ENCODE measurements around the gene RELN.

RELN gene

DNA sequence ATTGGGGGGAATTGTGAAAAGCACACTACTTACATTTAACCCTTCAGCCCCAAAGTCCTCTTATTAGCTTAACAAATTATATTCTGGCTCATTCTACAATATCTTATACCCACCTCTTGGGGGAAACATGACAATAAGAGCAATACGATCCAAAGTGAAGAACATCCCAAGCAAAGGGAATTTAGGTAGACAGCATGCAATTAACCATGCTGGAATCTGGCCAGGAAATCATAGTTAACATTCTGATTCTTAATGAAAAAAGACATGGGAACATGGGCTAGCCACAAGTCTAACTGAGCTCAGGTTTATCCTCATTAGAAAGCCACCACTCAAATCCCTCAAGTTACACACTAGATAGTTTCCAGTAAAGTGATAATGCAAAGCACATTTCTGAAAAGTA, 301.5 kb downstream of the RELN start:
- H3K36me3 Mint-ChIP-seq: no peaks in the 10 kb centered on the region

DNA sequence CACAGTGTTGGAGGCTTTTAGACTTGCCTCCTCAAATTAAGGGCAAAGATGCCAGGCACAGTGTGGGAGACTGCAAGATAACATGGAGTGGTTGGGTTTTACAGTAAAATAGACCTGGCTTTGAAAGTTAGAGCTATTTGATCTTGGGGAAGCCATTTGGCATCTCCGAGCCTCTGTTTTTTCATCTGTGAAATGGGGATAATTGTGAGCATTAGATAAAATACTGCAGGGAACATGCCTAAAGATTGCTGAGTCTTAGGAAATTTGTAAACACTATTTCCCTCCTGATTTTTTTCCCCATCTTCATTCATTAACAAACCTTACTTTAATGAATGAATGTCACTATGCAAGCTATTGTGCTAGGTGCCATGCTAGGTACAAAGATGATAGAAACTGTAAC, 302.2 kb downstream of the RELN start:
- Mint-ChIP-seq H3K27me3 (peaks cover 3% of the 10 kb centered on the region), H3K27ac (no peak overlapping the region), H3K9me3 (ENCODE audit: low read depth) (no peaks in the 10 kb centered on the region), H3K4me3 (no peak overlapping the region), H3K4me1 (ENCODE audit: low read depth) (no peaks in the 10 kb centered on the region), H3K36me3 (no peaks in the 10 kb centered on the region)

More for the DNA sequence above, 301.5 kb downstream of the RELN start:
- Mint-ChIP-seq H3K9me3 (ENCODE audit: low read depth) (no peaks in the 10 kb centered on the region), H3K4me3 (no peak overlapping the region), H3K27ac (no peak overlapping the region), H3K27me3 (peaks cover 3% of the 10 kb centered on the region), H3K4me1 (ENCODE audit: low read depth) (no peaks in the 10 kb centered on the region)

- no peaks in the 10 kb centered on the region for H3K4me1 Mint-ChIP-seq (ENCODE audit: low read depth)
- H3K4me3 Mint-ChIP-seq: no peak overlapping the region
- H3K27ac Mint-ChIP-seq: no peak overlapping the region
- no peaks in the 10 kb centered on the region for H3K36me3 Mint-ChIP-seq
- H3K9me3 Mint-ChIP-seq (ENCODE audit: low read depth): no peaks in the 10 kb centered on the region
- H3K27me3 Mint-ChIP-seq: peaks cover 3% of the 10 kb centered on the region
These were observed 302.7 kb downstream of the RELN start for GRCh38 chr7:103686763-103687162.

- Mint-ChIP-seq H3K27me3 (peaks cover 3% of the 10 kb centered on the region), H3K4me3 (no peak overlapping the region), H3K27ac (no peak overlapping the region), H3K4me1 (ENCODE audit: low read depth) (no peaks in the 10 kb centered on the region), H3K9me3 (ENCODE audit: low read depth) (no peaks in the 10 kb centered on the region), H3K36me3 (no peaks in the 10 kb centered on the region)
These were observed 303.4 kb downstream of the RELN start for GRCh38 chr7:103686064-103686463.

DNA sequence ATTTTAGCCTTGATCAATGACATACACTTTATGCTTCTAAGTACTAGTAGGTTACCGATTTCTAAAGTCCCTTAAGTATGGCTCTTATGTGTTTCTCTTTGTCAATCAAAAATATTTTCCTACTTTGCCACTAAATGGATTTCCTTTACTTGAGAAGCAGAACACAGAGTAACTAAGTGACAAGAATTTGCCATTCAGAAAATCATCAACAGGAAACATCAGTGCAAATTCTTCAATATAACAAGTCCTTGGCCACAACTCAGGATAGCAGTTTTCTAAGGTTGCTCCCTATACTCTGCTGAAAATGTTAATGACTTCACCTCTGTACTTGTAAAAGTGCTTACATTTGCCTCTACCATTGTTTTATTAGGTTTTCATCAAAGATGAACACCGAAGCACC, 303.8 kb downstream of the RELN start:
- Mint-ChIP-seq H3K27me3 (peaks cover 5% of the 10 kb centered on the region), H3K36me3 (no peaks in the 10 kb centered on the region), H3K9me3 (ENCODE audit: low read depth) (no peaks in the 10 kb centered on the region), H3K4me1 (ENCODE audit: low read depth) (no peaks in the 10 kb centered on the region), H3K4me3 (no peak overlapping the region), H3K27ac (no peak overlapping the region)

DNA sequence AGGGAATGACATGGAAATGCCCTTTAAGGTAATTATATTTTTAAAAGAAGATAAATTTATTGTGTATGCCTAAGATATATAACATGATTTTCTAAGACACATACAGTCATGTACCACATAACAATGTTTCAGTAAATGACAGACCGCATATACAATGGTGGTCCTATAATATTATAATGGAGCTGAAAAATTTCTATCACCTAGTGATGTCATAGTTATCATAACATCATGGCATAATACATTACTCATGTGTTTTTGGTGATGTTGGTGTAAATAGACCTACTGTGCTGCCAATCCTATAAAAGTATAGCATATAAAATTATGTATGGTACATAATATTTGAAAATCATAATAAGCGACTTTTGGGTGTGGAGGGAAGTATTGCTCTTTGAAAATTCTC, 306.1 kb downstream of the RELN start:
- no peak overlapping the region for H3K4me3 Mint-ChIP-seq
- H3K27ac Mint-ChIP-seq: no peak overlapping the region
- no peaks in the 10 kb centered on the region for H3K9me3 Mint-ChIP-seq (ENCODE audit: low read depth)
- peaks cover 5% of the 10 kb centered on the region for H3K27me3 Mint-ChIP-seq
- H3K4me1 Mint-ChIP-seq (ENCODE audit: low read depth): no peaks in the 10 kb centered on the region
- H3K36me3 Mint-ChIP-seq: no peaks in the 10 kb centered on the region

GRCh38 chr7:103680161-103681144, 309.0 kb downstream of the RELN start:
- no peak overlapping the region for H3K27ac Mint-ChIP-seq
- no peak overlapping the region for H3K4me3 Mint-ChIP-seq
- H3K27me3 Mint-ChIP-seq: peaks cover 2% of the 10 kb centered on the region
- no peaks in the 10 kb centered on the region for H3K4me1 Mint-ChIP-seq (ENCODE audit: low read depth)
- H3K9me3 Mint-ChIP-seq (ENCODE audit: low read depth): peaks cover 3% of the 10 kb centered on the region
- no peaks in the 10 kb centered on the region for H3K36me3 Mint-ChIP-seq

DNA sequence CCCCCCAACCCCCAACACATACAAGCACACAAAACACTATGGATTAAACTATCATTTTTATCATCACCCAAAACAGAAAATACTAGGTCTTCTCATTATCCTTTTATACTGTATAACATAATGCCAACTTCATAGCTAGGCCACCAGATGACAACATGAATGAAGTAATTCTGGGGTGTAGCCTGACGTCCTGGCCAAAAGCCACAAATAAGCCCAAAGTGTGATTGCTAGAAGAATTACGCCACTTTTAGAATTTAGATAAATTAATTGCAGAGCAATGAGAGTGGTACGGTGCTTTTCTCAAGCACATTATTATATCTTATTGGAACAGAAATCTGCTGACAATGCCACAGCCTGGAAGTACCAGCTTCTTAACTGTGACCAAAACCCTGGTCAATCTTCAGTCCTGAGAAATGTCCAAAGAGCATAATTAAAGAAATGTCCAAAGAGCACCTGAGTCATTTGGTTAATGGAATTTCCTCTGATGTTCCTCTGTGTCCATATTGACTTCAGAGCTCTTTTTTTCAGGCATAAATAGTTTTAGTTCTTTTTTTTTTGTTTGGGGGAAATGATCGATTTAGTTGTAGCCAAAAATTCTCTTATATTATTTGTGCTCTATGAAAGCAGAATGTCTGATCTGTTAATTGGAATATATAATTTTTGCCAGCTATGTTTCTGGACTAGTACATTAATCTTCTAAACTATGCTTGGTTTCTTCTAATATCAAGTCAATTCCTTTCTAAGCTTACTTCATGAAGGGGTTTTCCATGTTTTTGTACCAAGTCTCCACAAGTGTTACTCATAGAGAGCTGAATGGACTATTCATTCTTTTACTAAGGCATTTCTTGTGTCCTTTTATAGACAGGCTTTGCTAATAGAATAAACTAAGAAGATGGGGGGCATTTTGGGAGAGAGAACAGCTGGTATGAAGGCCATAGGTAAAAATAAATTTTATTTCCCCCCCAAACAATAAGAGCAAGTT, 310.0 kb downstream of the RELN start:
- Mint-ChIP-seq H3K27me3 (peaks cover 6% of the 10 kb centered on the region), H3K4me3 (no peak overlapping the region), H3K27ac (no peak overlapping the region), H3K4me1 (ENCODE audit: low read depth) (no peaks in the 10 kb centered on the region), H3K36me3 (no peaks in the 10 kb centered on the region), H3K9me3 (ENCODE audit: low read depth) (peaks cover 3% of the 10 kb centered on the region)

DNA sequence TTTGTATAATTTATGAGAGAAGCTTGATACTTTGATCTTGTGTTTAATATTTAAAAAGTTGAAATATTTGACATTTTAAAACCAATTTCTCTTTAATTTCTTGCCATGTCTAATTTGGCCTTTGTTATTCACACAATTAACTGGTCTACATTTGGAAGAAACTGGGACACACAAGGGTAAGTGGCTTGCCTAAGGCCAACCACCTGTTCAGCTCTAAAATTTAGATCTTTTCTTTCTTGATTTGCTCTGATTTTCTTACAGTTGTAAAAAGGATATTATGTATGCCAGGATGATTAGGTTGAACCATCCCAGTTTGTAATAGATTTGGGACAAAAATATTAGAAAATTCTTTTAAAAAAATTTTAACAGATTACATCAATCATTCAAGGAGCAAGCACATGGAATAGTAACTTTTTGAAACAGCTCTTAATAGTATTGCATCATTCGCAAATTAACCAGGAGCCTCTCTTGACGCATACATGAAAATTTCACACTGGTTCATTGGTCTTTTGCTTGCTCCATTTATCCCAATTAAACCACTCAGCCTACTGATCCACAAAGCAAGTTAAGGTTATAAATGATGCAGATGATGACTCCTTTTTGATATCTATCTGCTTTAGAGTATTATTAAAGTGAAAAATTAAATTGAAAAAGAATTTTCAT, 321.0 kb downstream of the RELN start:
- Mint-ChIP-seq H3K36me3 (no peaks in the 10 kb centered on the region), H3K4me1 (ENCODE audit: low read depth) (no peaks in the 10 kb centered on the region), H3K9me3 (ENCODE audit: low read depth) (no peaks in the 10 kb centered on the region), H3K27me3 (peaks cover 3% of the 10 kb centered on the region), H3K27ac (no peak overlapping the region), H3K4me3 (no peak overlapping the region)

- Mint-ChIP-seq H3K9me3 (ENCODE audit: low read depth) (no peaks in the 10 kb centered on the region), H3K4me1 (ENCODE audit: low read depth) (no peaks in the 10 kb centered on the region), H3K27me3 (peaks cover 2% of the 10 kb centered on the region), H3K4me3 (no peak overlapping the region), H3K36me3 (no peaks in the 10 kb centered on the region), H3K27ac (no peak overlapping the region)
These were observed 323.1 kb downstream of the RELN start for GRCh38 chr7:103666326-103666725.

GRCh38 chr7:103664577-103664976, 324.9 kb downstream of the RELN start:
- H3K27me3 Mint-ChIP-seq: no peaks in the 10 kb centered on the region

DNA sequence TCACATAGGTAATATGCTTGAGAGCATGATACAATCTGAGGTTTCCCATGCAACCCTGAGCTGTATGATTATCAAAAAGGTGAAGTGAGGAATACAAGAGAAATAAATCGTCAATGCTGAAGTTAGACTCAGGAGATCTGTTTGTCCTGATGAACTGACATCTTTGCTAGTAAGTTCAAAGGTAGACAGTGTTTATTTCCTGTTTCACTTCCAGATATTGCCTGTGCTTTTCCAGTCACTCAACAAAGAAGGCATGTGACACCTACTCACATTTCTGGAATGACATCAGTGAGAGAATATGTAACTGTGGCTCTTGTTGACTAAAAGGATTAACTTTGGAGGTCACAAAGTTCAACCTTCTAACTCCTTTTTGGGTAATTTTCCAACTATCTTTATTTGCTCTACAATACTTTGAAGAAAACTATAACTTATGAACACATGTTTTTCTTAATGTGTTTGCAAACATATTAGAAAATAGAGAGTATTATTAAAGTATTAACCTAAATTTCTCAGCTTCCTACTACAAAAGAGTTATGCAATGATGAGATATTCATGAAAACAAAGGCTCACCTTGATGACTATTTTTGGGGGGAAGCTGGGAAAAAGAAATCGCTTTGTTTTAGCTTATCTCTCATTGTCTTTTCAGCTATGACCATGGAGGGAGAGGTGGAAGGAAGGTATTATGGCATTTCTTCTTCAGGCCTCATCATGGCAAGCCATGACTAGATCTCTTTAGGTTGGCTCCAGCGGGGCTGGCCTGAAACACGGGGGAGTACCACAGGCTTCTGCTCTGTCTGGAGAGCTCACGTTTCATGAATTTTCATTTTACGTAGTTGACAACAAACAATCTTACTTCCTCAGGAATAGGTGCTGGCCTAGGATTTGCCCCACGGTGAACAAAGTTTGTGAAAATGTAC, 328.7 kb downstream of the RELN start:
- no peaks in the 10 kb centered on the region for H3K27me3 Mint-ChIP-seq
- H3K36me3 Mint-ChIP-seq: no peaks in the 10 kb centered on the region
- H3K9me3 Mint-ChIP-seq (ENCODE audit: low read depth): no peaks in the 10 kb centered on the region
- H3K27ac Mint-ChIP-seq: no peak overlapping the region
- H3K4me1 Mint-ChIP-seq (ENCODE audit: low read depth): no peaks in the 10 kb centered on the region
- H3K4me3 Mint-ChIP-seq: no peak overlapping the region

More at GRCh38 chr7:103664577-103664976, 324.9 kb downstream of the RELN start:
- H3K4me3 Mint-ChIP-seq: no peak overlapping the region
- H3K27ac Mint-ChIP-seq: no peak overlapping the region
- H3K36me3 Mint-ChIP-seq: no peaks in the 10 kb centered on the region
- no peaks in the 10 kb centered on the region for H3K4me1 Mint-ChIP-seq (ENCODE audit: low read depth)
- no peaks in the 10 kb centered on the region for H3K9me3 Mint-ChIP-seq (ENCODE audit: low read depth)

- no peak overlapping the region for H3K27ac Mint-ChIP-seq
- no peaks in the 10 kb centered on the region for H3K9me3 Mint-ChIP-seq (ENCODE audit: low read depth)
- H3K4me1 Mint-ChIP-seq (ENCODE audit: low read depth): no peaks in the 10 kb centered on the region
- no peaks in the 10 kb centered on the region for H3K36me3 Mint-ChIP-seq
- no peak overlapping the region for H3K4me3 Mint-ChIP-seq
- peaks cover 3% of the 10 kb centered on the region for H3K27me3 Mint-ChIP-seq
These were observed 331.1 kb downstream of the RELN start for GRCh38 chr7:103658055-103659005.
